MM.1S (cell line): ENCODE measurements around the gene CAPN5.

ENCODE experiments used
- CTCF ChIP-seq: fragments of 300-600 bp; sonication (generic); IDR thresholded peaks from 2 replicates; pipeline ENCODE4 v1.5.1; 2016; ENCODE audit warnings: antibody characterized with exemption, low read length, mixed read lengths
- EZH2 ChIP-seq: fragments of 300-600 bp; sonication (generic); optimal IDR thresholded peaks from 2 replicates; pipeline ENCODE3; 2017; ENCODE audit warnings: low read depth, mild to moderate bottlenecking, antibody characterized with exemption, low read length, mixed read lengths

- TF ChIP-seq CTCF = no peak
- TF ChIP-seq EZH2 = no peak
These were observed 14.6 kb downstream of the CAPN5 start for GRCh38 chr11:77081381-77081851.
